Naive thymus-derived CD4-positive, alpha-beta T cell (primary cell): ENCODE results near the gene CDH4. TPM values are rescaled to one million over a fixed set of nuclear protein-coding genes. Genes with fewer than 3 reads are reported as not detected.
A peak's percentile ranks its signal among the peaks of the same experiment; 100 is the strongest.

Experiments
- ATAC-seq: fragments of 150-1000 bp; cut with Tn5 transposase; 2 replicates; pipeline ENCODE4 v1.10.0; 2021; ENCODE audit warnings: mild to moderate bottlenecking, moderate library complexity
- CTCF ChIA-PET: fragments of 350-600 bp; sonication (Branson Sonifier 250); formaldehyde crosslinking; loops from one replicate; lab custom pipeline; 2021; ENCODE audit warnings: antibody characterized with exemption; lab: Charles Lee
- POLR2A ChIA-PET: fragments of 350-600 bp; sonication (Branson Sonifier 250); formaldehyde crosslinking; loops from one replicate; lab custom pipeline; 2021; ENCODE audit warnings: antibody characterized with exemption, inconsistent platforms; lab: Charles Lee
- DNase-seq, 9 donors: peaks; one replicate each; pipeline versions ENCODE4 v3.0.0 to v3.0.0-alpha.2; 2020 to 2022; ENCODE audit warnings: mixed read lengths in 1 of 9
- H3K27ac ChIP-seq: one replicate; pipeline ENCODE4 v1.7.0; 2013; ENCODE audit warnings: mild to moderate bottlenecking, low read depth, low read length, moderate library complexity
- H3K27me3 ChIP-seq, 2 donors: one replicate each; pipeline ENCODE4 v1.7.0; 2013; ENCODE audit warnings: low read length in 2 of 2, mild to moderate bottlenecking in 2 of 2, moderate library complexity in 2 of 2; ENCODE audit not compliant: control insufficient read depth in 2 of 2, insufficient read depth in 2 of 2
- H3K36me3 ChIP-seq, 3 experiments: 1 replicate in 2 of 3; 2 replicates in 1 of 3; pipeline ENCODE4 v1.7.0; 2013; ENCODE audit warnings: low read length in 3 of 3, mild to moderate bottlenecking in 3 of 3, moderate library complexity in 1 of 3; ENCODE audit not compliant: insufficient read depth in 3 of 3, control insufficient read depth in 2 of 3
- H3K4me1 ChIP-seq, 2 donors: one replicate each; pipeline ENCODE4 v1.7.0; 2013; ENCODE audit warnings: low read length in 2 of 2, mild to moderate bottlenecking in 2 of 2, moderate library complexity in 1 of 2; ENCODE audit not compliant: control insufficient read depth in 2 of 2, insufficient read depth in 2 of 2
- H3K4me3 ChIP-seq: 2 replicates; pipeline ENCODE4 v1.7.0; 2013; ENCODE audit warnings: mild to moderate bottlenecking, low read length
- H3K9me3 ChIP-seq, 3 experiments: 1 replicate in 2 of 3; 2 replicates in 1 of 3; pipeline ENCODE4 v1.7.0; 2013; ENCODE audit warnings: low read length in 3 of 3; ENCODE audit not compliant: control insufficient read depth in 2 of 3
- H3K27ac Mint-ChIP-seq, 9 donors: one replicate each; pipeline ENCODE4 v1.8.0; 2020 to 2022; ENCODE audit warnings: mixed read lengths in 9 of 9, mild to moderate bottlenecking in 8 of 9, moderate library complexity in 5 of 9, inconsistent platforms in 2 of 9
- H3K27me3 Mint-ChIP-seq, 5 donors: one replicate each; pipeline ENCODE4 v1.8.0; 2021 to 2022; ENCODE audit warnings: mixed read lengths in 5 of 5, mild to moderate bottlenecking in 1 of 5
- H3K36me3 Mint-ChIP-seq, 5 donors: one replicate each; pipeline ENCODE4 v1.8.0; 2020 to 2022; ENCODE audit warnings: mixed read lengths in 5 of 5, mild to moderate bottlenecking in 3 of 5, inconsistent platforms in 1 of 5
- H3K4me1 Mint-ChIP-seq, 7 donors: one replicate each; pipeline ENCODE4 v1.8.0; 2020 to 2022; ENCODE audit warnings: mixed read lengths in 7 of 7, mild to moderate bottlenecking in 3 of 7, inconsistent platforms in 1 of 7
- H3K4me3 Mint-ChIP-seq, 10 donors: one replicate each; pipeline ENCODE4 v1.8.0; 2020 to 2022; ENCODE audit warnings: mild to moderate bottlenecking in 10 of 10, mixed read lengths in 10 of 10, moderate library complexity in 6 of 10, inconsistent platforms in 2 of 10
- H3K9me3 Mint-ChIP-seq, 11 donors: one replicate each; pipeline ENCODE4 v1.8.0; 2020 to 2022; ENCODE audit warnings: mixed read lengths in 11 of 11, mild to moderate bottlenecking in 4 of 11, inconsistent platforms in 1 of 11, moderate library complexity in 1 of 11
- intact Hi-C, 2 donors: fragments of 100-400 bp; cut with micrococcal nuclease; formaldehyde crosslinking; loops; one replicate each; pipeline ENCODE4 v1.15.1; 2023
- polyA plus RNA-seq, 2 donors: library from polyadenylated mRNA; unstranded; fragments of 300-500 nt; fragmentation: Illumina TruSeq; gene quantifications; one replicate each; pipeline ENCODE4 v1.2.3, GENCODE V29; 2021
- total RNA-seq, 6 experiments: library from RNA in 5 of 6; stranded (reverse) in 5 of 6; gene quantifications; 1 replicate in 5 of 6; 2 replicates in 1 of 6; pipeline ENCODE4 v1.2.3 and lab custom pipeline; 2021 to 2026

CDH4 gene
- total and polyA plus RNA-seq, 7 experiments from 2014 or later: 0.05 to 0.43 (median 0.14) TPM; not detected in 1

- ATAC-seq (no peak), DNase-seq (no peak)
- H3K36me3 ChIP-seq: no peaks in the 10 kb centered on the region
- Mint-ChIP-seq H3K9me3 (peaks cover 0 to 2% (median 0%) of the 10 kb centered on the region in 11 donors), H3K4me1 (peaks cover 0 to 1% (median 0%) of the 10 kb centered on the region in 7 donors), H3K27me3 (peaks cover 0 to 7% (median 6%) of the 10 kb centered on the region in 5 donors), H3K36me3 (peaks cover 0 to 3% (median 0%) of the 10 kb centered on the region in 5 donors), H3K27ac (no peak overlapping the region), H3K4me3 (no peak overlapping the region)
- no peaks in the 10 kb centered on the region for H3K4me1 ChIP-seq
- H3K27ac ChIP-seq: no peak overlapping the region
- intact Hi-C loops: no loop called here
- no peaks in the 10 kb centered on the region for H3K9me3 ChIP-seq
- CTCF ChIA-PET: interaction anchor here (1.0 kb wide), 1 partner anchor 9 kb away, joined by 3 read pairs; no protein-coding TSS in a partner anchor
- H3K4me3 ChIP-seq: no peak overlapping the region
- H3K27me3 ChIP-seq: no peaks in the 10 kb centered on the region
- POLR2A ChIA-PET: no interaction called here
These were observed 696.7 kb downstream of the CDH4 start for GRCh38 chr20:61948586-61949362.

DNA sequence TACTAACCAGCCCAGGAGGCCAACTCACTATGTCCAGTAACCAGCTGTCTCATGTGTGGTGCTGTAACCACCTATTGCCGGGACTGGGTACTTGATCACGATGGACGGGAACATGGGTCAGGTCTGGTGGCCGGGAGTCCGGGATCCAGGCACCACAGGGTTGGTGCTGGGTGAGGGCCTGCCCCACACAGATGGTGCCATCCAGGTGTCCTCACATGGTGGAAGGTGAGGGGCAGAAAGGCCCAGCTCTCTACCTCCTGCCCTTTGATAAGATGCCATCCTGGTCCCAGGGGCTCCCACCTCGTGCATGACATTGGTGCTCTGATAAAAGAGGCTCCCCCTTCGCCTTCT is 697.3 kb downstream of the CDH4 start:
- CTCF ChIA-PET: interaction anchor here (1.0 kb wide), 1 partner anchor 10 kb away, joined by 3 read pairs; no protein-coding TSS in a partner anchor
- no peaks in the 10 kb centered on the region for H3K9me3 ChIP-seq
- no peak overlapping the region for H3K27ac ChIP-seq
- intact Hi-C loops: no loop called here
- H3K4me3 ChIP-seq: no peak overlapping the region
- H3K36me3 ChIP-seq: no peaks in the 10 kb centered on the region
- peak in 2 of 9 donors; percentile 2 to 13 for DNase-seq
- Mint-ChIP-seq H3K9me3 (peaks cover 0 to 2% (median 0%) of the 10 kb centered on the region in 11 donors), H3K36me3 (peaks cover 0 to 3% (median 0%) of the 10 kb centered on the region in 5 donors), H3K4me3 (no peak overlapping the region), H3K27ac (no peak overlapping the region), H3K27me3 (peaks cover under 1 to 8% (median 6%) of the 10 kb centered on the region in 5 donors), H3K4me1 (peaks cover 0 to 1% (median 0%) of the 10 kb centered on the region in 7 donors)
- H3K4me1 ChIP-seq: no peaks in the 10 kb centered on the region
- POLR2A ChIA-PET: no interaction called here
- H3K27me3 ChIP-seq: no peaks in the 10 kb centered on the region
- no peak for ATAC-seq

- Histone ChIP-seq H3K4me1 (no peaks in the 10 kb centered on the region), H3K27me3 (no peaks in the 10 kb centered on the region), H3K4me3 (no peak overlapping the region), H3K9me3 (no peaks in the 10 kb centered on the region), H3K27ac (no peak overlapping the region), H3K36me3 (no peaks in the 10 kb centered on the region)
- intact Hi-C loops: no loop called here
- DNase-seq (peak in 1 of 9 donors; percentile 14), ATAC-seq (no peak)
- Mint-ChIP-seq H3K27ac (no peak overlapping the region), H3K4me3 (no peak overlapping the region), H3K36me3 (peaks cover 0 to 3% (median 0%) of the 10 kb centered on the region in 5 donors), H3K4me1 (peaks cover 0 to 3% (median 0%) of the 10 kb centered on the region in 7 donors), H3K27me3 (peaks cover 3 to 13% (median 12%) of the 10 kb centered on the region in 5 donors), H3K9me3 (peaks cover 0 to 2% (median 0%) of the 10 kb centered on the region in 11 donors)
- POLR2A ChIA-PET: no interaction called here
- CTCF ChIA-PET: no interaction called here
These were observed 697.9 kb downstream of the CDH4 start for GRCh38 chr20:61949714-61950640.

DNA sequence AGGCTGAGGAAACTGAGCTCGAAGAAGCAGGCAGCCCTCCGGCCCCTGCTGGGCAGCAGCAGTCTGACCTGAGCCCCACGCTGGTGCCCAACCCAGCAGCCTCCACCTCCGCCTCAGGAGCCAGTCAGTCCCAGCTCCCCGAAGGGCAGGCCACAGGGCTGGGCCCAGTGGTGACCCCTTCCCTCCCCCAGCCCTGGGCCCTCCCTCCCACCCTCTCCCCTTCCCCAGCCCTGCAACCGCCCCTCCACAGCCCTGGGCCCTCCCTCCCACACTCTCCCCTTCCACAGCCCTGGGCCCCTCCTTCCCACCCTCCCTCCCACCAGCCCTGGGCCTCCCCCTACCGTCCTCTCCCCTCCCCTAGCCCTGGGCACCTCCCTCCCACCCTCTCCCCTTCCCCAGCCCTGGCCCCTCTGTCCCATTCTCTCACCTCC is 698.6 kb downstream of the CDH4 start:
- no peak overlapping the region for H3K27ac Mint-ChIP-seq
- POLR2A ChIA-PET: no interaction called here
- ATAC-seq: no peak
- Histone ChIP-seq H3K4me1 (no peaks in the 10 kb centered on the region), H3K4me3 (no peak overlapping the region), H3K27ac (no peak overlapping the region), H3K9me3 (no peaks in the 10 kb centered on the region), H3K36me3 (no peaks in the 10 kb centered on the region), H3K27me3 (no peaks in the 10 kb centered on the region)
- H3K4me3 Mint-ChIP-seq: no peak overlapping the region
- H3K27me3 Mint-ChIP-seq: peaks cover 6 to 18% (median 12%) of the 10 kb centered on the region in 5 donors
- peaks cover 0 to 3% (median 0%) of the 10 kb centered on the region in 5 donors for H3K36me3 Mint-ChIP-seq
- DNase-seq: no peak
- H3K4me1 Mint-ChIP-seq: peaks cover 0 to 3% (median 0%) of the 10 kb centered on the region in 7 donors
- CTCF ChIA-PET: no interaction called here
- intact Hi-C loops: no loop called here
- H3K9me3 Mint-ChIP-seq: peaks cover 0 to 2% (median 0%) of the 10 kb centered on the region in 11 donors

- H3K9me3 Mint-ChIP-seq: peaks cover 0 to 2% (median 0%) of the 10 kb centered on the region in 11 donors
- no peak overlapping the region for H3K4me3 Mint-ChIP-seq
- intact Hi-C loops: no loop called here
These were observed 699.9 kb downstream of the CDH4 start for GRCh38 chr20:61951695-61952533.

More at GRCh38 chr20:61951695-61952533, 699.9 kb downstream of the CDH4 start:
- H3K36me3 Mint-ChIP-seq: peaks cover 0 to 3% (median 0%) of the 10 kb centered on the region in 5 donors
- Histone ChIP-seq H3K4me1 (no peaks in the 10 kb centered on the region), H3K36me3 (no peaks in the 10 kb centered on the region), H3K9me3 (no peaks in the 10 kb centered on the region), H3K4me3 (no peak overlapping the region), H3K27ac (no peak overlapping the region), H3K27me3 (no peaks in the 10 kb centered on the region)
- H3K27me3 Mint-ChIP-seq: peaks cover 10 to 20% (median 12%) of the 10 kb centered on the region in 5 donors
- peaks cover 0 to 3% (median 0%) of the 10 kb centered on the region in 7 donors for H3K4me1 Mint-ChIP-seq
- ATAC-seq (no peak), DNase-seq (peak in 1 of 9 donors; percentile 17)
- no peak overlapping the region for H3K27ac Mint-ChIP-seq
- ChIA-PET POLR2A (interaction anchor here (0.6 kb wide), 1 partner anchor 56 kb away, joined by 3 read pairs; no protein-coding TSS in a partner anchor), CTCF (no interaction called here)
